H1 (cell line): Measurements from ENCODE around the gene MEF2C. TPM values are rescaled to one million over a fixed set of nuclear protein-coding genes. Genes with fewer than 3 reads are reported as not detected.

Source experiments
- CTCF ChIA-PET: fragments of 300-600 bp; sonication (Branson Sonifier 250); formaldehyde crosslinking; loops from one replicate; lab custom pipeline; 2021; ENCODE audit not compliant: partially characterized antibody; lab: Charles Lee
- POLR2A ChIA-PET: fragments of 300-600 bp; sonication (Branson Sonifier 250); formaldehyde crosslinking; loops from one replicate; lab custom pipeline; 2021; ENCODE audit warnings: inconsistent platforms; ENCODE audit not compliant: partially characterized antibody; lab: Charles Lee
- DNase-seq, 2 experiments: peaks; one replicate each; pipeline versions ENCODE4 v3.0.0 to v3.0.0-alpha.2; 2010 to 2022; ENCODE audit warnings: low spot score in 2 of 2, low read depth in 1 of 2, mixed read lengths in 1 of 2
- FAIRE-seq: peaks from 2 replicates; lab custom pipeline; 2011; peaks lifted over from hg19 to GRCh38; lab: Jason Lieb, UNC
- H2AFZ ChIP-seq: 2 replicates; pipeline ENCODE4 v1.8.1; 2012; ENCODE audit warnings: low read length, inconsistent platforms
- H2AK5ac ChIP-seq: 2 replicates; pipeline ENCODE4 v1.6.1; 2013; ENCODE audit warnings: low read depth, low read length
- H2BK120ac ChIP-seq: replicated peaks from 2 replicates; pipeline ENCODE3; 2013; ENCODE audit warnings: low read depth, low read length, inconsistent platforms
- H2BK12ac ChIP-seq: 2 replicates; pipeline ENCODE4 v1.6.1; 2013; ENCODE audit warnings: low read depth, low read length
- H2BK15ac ChIP-seq: 2 replicates; pipeline ENCODE4 v1.6.1; 2013; ENCODE audit warnings: low read length
- H2BK20ac ChIP-seq: 2 replicates; pipeline ENCODE4 v1.6.1; 2013; ENCODE audit warnings: low read length
- H2BK5ac ChIP-seq: 2 replicates; pipeline ENCODE4 v1.6.1; 2013; ENCODE audit warnings: low read depth, low read length
- H3K14ac ChIP-seq: 2 replicates; pipeline ENCODE4 v1.6.1; 2013; ENCODE audit warnings: inconsistent platforms; ENCODE audit not compliant: insufficient read length
- H3K18ac ChIP-seq: 2 replicates; pipeline ENCODE4 v1.6.1; 2013; ENCODE audit warnings: low read length; ENCODE audit errors: extremely low read depth
- H3K23ac ChIP-seq: 2 replicates; pipeline ENCODE4 v1.6.1; 2013; ENCODE audit warnings: inconsistent platforms; ENCODE audit not compliant: insufficient read length
- H3K23me2 ChIP-seq: 2 replicates; pipeline ENCODE4 v1.6.1; 2013; ENCODE audit warnings: low read depth, low read length
- H3K27ac ChIP-seq: 2 replicates; pipeline ENCODE4 v1.6.1; 2011; ENCODE audit warnings: low read depth, low read length, inconsistent platforms
- H3K27me3 ChIP-seq, 4 experiments: replicated peaks in 1 of 4; 1 replicate in 1 of 4; 2 replicates in 3 of 4; pipeline versions ENCODE4 v1.6.1 to v1.8.1; 2011 to 2013; ENCODE audit warnings: low read length in 3 of 4, mild to moderate bottlenecking in 3 of 4, inconsistent platforms in 2 of 4, mixed read lengths in 2 of 4, moderate library complexity in 1 of 4; ENCODE audit not compliant: control insufficient read depth in 3 of 4, insufficient read depth in 3 of 4; ENCODE audit errors: extremely low read depth in 1 of 4
- H3K36me3 ChIP-seq, 4 experiments: 2 replicates each; pipeline versions ENCODE4 v1.6.1 to v1.8.1; 2011 to 2013; ENCODE audit warnings: mild to moderate bottlenecking in 4 of 4, low read length in 3 of 4, moderate library complexity in 2 of 4, control low read depth in 1 of 4, inconsistent platforms in 1 of 4; ENCODE audit not compliant: insufficient read depth in 4 of 4, control insufficient read depth in 2 of 4
- H3K4ac ChIP-seq: replicated peaks from 2 replicates; pipeline ENCODE3; 2013; ENCODE audit warnings: low read length, low read depth, mixed read lengths, inconsistent platforms; ENCODE audit not compliant: insufficient read length
- H3K4me1 ChIP-seq, 4 experiments: replicated peaks in 1 of 4; 1 replicate in 1 of 4; 2 replicates in 3 of 4; pipeline versions ENCODE4 v1.6.1 to v1.8.1; 2011 to 2013; ENCODE audit warnings: low read length in 3 of 4, inconsistent platforms in 2 of 4, mixed read lengths in 1 of 4; ENCODE audit not compliant: insufficient read depth in 4 of 4, control insufficient read depth in 3 of 4
- H3K4me2 ChIP-seq, 2 experiments: 2 replicates each; pipeline versions ENCODE4 v1.6.1 to v1.8.1; 2011 to 2013; ENCODE audit warnings: low read depth in 2 of 2, low read length in 2 of 2, control low read depth in 1 of 2, inconsistent platforms in 1 of 2, mild to moderate bottlenecking in 1 of 2; ENCODE audit not compliant: insufficient read depth in 1 of 2
- H3K4me3 ChIP-seq, 4 experiments: fragments of 200-600, 300-600 bp in 1 of 4; sonication (generic), shearing (Covaris generic), sonication (Bioruptor Twin) in 1 of 4; 2 replicates each; pipeline versions ENCODE4 v1.5.1 to v1.8.1; 2011 to 2016; ENCODE audit warnings: low read length in 4 of 4, low read depth in 3 of 4, control low read depth in 2 of 4, inconsistent platforms in 2 of 4, mild to moderate bottlenecking in 2 of 4, mixed read lengths in 1 of 4, moderate library complexity in 1 of 4; ENCODE audit not compliant: insufficient read depth in 2 of 4; ENCODE audit errors: extremely low read depth in 1 of 4
- H3K56ac ChIP-seq: replicated peaks from 2 replicates; pipeline ENCODE3; 2013; ENCODE audit warnings: low read depth, mild to moderate bottlenecking, mixed read lengths, low read length, inconsistent platforms; ENCODE audit not compliant: insufficient read length
- H3K79me1 ChIP-seq: 2 replicates; pipeline ENCODE4 v1.6.1; 2013; ENCODE audit warnings: low read depth, low read length, control low read depth
- H3K79me2 ChIP-seq, 2 experiments: 2 replicates each; pipeline versions ENCODE4 v1.6.1 to v1.8.1; 2012 to 2013; ENCODE audit warnings: low read length in 2 of 2, mild to moderate bottlenecking in 2 of 2, inconsistent platforms in 1 of 2; ENCODE audit not compliant: insufficient read depth in 2 of 2, control insufficient read depth in 1 of 2
- H3K9ac ChIP-seq, 4 experiments: replicated peaks in 1 of 4; 1 replicate in 1 of 4; 2 replicates in 3 of 4; pipeline versions ENCODE4 v1.6.1 to v1.8.1; 2011 to 2013; ENCODE audit warnings: low read depth in 3 of 4, low read length in 3 of 4, control low read depth in 2 of 4, mild to moderate bottlenecking in 2 of 4, moderate library complexity in 2 of 4, inconsistent platforms in 1 of 4; ENCODE audit errors: extremely low read depth in 1 of 4
- H3K9me3 ChIP-seq, 2 experiments: 2 replicates each; pipeline versions ENCODE4 v1.6.1 to v1.8.1; 2012 to 2013; ENCODE audit warnings: mild to moderate bottlenecking in 2 of 2, moderate library complexity in 2 of 2, control low read depth in 1 of 2, inconsistent platforms in 1 of 2, low read depth in 1 of 2, low read length in 1 of 2, mixed read lengths in 1 of 2; ENCODE audit not compliant: insufficient read depth in 2 of 2
- H4K20me1 ChIP-seq, 2 experiments: replicated peaks in 1 of 2; 2 replicates each; pipeline versions ENCODE3 to v1.8.1; 2011 to 2013; ENCODE audit warnings: inconsistent platforms in 2 of 2, low read length in 2 of 2, mild to moderate bottlenecking in 1 of 2; ENCODE audit not compliant: insufficient read depth in 2 of 2, control insufficient read depth in 1 of 2
- H4K5ac ChIP-seq: 2 replicates; pipeline ENCODE4 v1.6.1; 2013; ENCODE audit warnings: low read length, low read depth, mixed read lengths, inconsistent platforms; ENCODE audit not compliant: insufficient read length
- H4K8ac ChIP-seq: 2 replicates; pipeline ENCODE4 v1.8.0; 2013; ENCODE audit warnings: mild to moderate bottlenecking, moderate library complexity, low read length, inconsistent platforms; ENCODE audit not compliant: insufficient read depth; ENCODE audit errors: extremely low read depth
- H4K91ac ChIP-seq: replicated peaks from 2 replicates; pipeline ENCODE3; 2013; ENCODE audit warnings: low read length, mixed read lengths, inconsistent platforms; ENCODE audit not compliant: insufficient read length
- ASH2L ChIP-seq: fragments of 200-600, 300-600 bp; sonication (generic); IDR thresholded peaks from one replicate; pipeline ENCODE4 v1.7.1; 2017; ENCODE audit warnings: low read length
- BACH1 ChIP-seq: IDR thresholded peaks from 2 replicates; pipeline ENCODE4 v1.6.1; 2012; ENCODE audit warnings: low read length, improper control_type of control experiment
- CREB1 ChIP-seq: IDR thresholded peaks from 2 replicates; pipeline ENCODE4 v1.6.1; 2012; ENCODE audit warnings: inconsistent platforms
- RBBP5 ChIP-seq: IDR thresholded peaks from 2 replicates; pipeline ENCODE4 v1.7.1; 2012; ENCODE audit warnings: low read depth, mild to moderate bottlenecking, inconsistent platforms, low read length, moderate library complexity, borderline replicate concordance
- SIN3A ChIP-seq, 2 experiments: IDR thresholded peaks in 1 of 2; conservative IDR thresholded peaks in 1 of 2; 2 replicates each; pipeline ENCODE4 v1.6.1; 2011 to 2012; ENCODE audit warnings: low read length in 2 of 2, improper control_type of control experiment in 1 of 2, low read depth in 1 of 2, mild to moderate bottlenecking in 1 of 2
- SP1 ChIP-seq: IDR thresholded peaks from 2 replicates; pipeline ENCODE4 v1.6.1; 2011; ENCODE audit warnings: low read depth, low read length
- SUZ12 ChIP-seq: fragments of 200-600 bp; sonication (generic); IDR thresholded peaks from 2 replicates; pipeline ENCODE4 v1.6.1; 2012; ENCODE audit warnings: mild to moderate bottlenecking, inconsistent platforms, low read length, moderate library complexity, mixed read lengths
- TAF1 ChIP-seq: IDR thresholded peaks from 2 replicates; pipeline ENCODE4 v1.6.1; 2011; ENCODE audit warnings: mild to moderate bottlenecking, low read depth, low read length
- YY1 ChIP-seq: IDR thresholded peaks from 2 replicates; pipeline ENCODE4 v1.6.1; 2011; ENCODE audit warnings: low read depth, mild to moderate bottlenecking, low read length
- WGBS, 2 experiments: shearing (Covaris generic) in 1 of 2; methylation state at CpG; one replicate each; pipeline versions ENCODE4 v1.1.6 to v1.1.7; 2013 to 2015; ENCODE audit warnings: low lambda C conversion rate in 2 of 2, mixed read lengths in 2 of 2, inconsistent platforms in 1 of 2, low coverage in 1 of 2, missing lambda C conversion rate in 1 of 2; ENCODE audit not compliant: insufficient replicate concordance in 2 of 2, insufficient coverage in 1 of 2, insufficient read length in 1 of 2; ENCODE audit errors: extremely low coverage in 1 of 2, missing lambda C conversion rate in 1 of 2; 5-methylcytosine and 5-hydroxymethylcytosine counted together
- polyA plus RNA-seq, 7 experiments: library from polyadenylated mRNA; depleted of rRNA in 3 of 7; stranded (reverse) in 5 of 7; unstranded in 2 of 7; fragments of >200 nt in 5 of 7; fragments of 200-250 nt in 2 of 7; gene quantifications; 1 replicate in 5 of 7; 2 replicates in 1 of 7; 4 replicates in 1 of 7; pipeline versions ENCODE4 v1.2.1 to v1.2.3, GENCODE V29; 2011 to 2013; ENCODE audit warnings: missing spikeins in 2 of 7, mixed read lengths in 2 of 7
- total RNA-seq: library from RNA; stranded (reverse); fragmentation: NEBNext Ultra II Directional; extraction: Animal tissue kit (Norgen Biotek cat#: 25700); gene quantifications from 2 replicates; pipeline ENCODE4 v1.2.1, GENCODE V29; 2021

Gene MEF2C
- total and polyA plus RNA-seq, 2 of the 8 experiments (the other 6 are each of a cell fraction or from before 2014, with no cell fraction given): 0.59 to 0.99 TPM

- H4K20me1 ChIP-seq: peaks cover 0 to 12% of the 10 kb centered on the region in 2 experiments
- H3K27ac ChIP-seq: no peak overlapping the region
- ChIA-PET CTCF (interaction anchor here (0.9 to 1.8 kb wide), 6 partner anchors 9 to 901 kb away, joined by 3 to 18 read pairs (median 7); no protein-coding TSS in a partner anchor), POLR2A (interaction anchor here (1.0 to 1.6 kb wide), 5 partner anchors 8 to 24 kb away, joined by 3 to 5 read pairs (median 4); no protein-coding TSS in a partner anchor)
- H3K23ac ChIP-seq: no peak overlapping the region
- peak overlapping the region; percentile 40; the same call in 1 of the 2 replicates for H2BK20ac ChIP-seq
- no peak overlapping the region for H2BK15ac ChIP-seq
- no peak overlapping the region; the same call in 1 of the 2 replicates for H2BK5ac ChIP-seq
- peak; percentile 94 for FAIRE-seq
- peak overlapping the region; percentile 65 to 98 for H3K4me2 ChIP-seq
- H3K27me3 ChIP-seq: peaks cover 40 to 84% (median 63%) of the 10 kb centered on the region in 4 experiments
- peaks cover 17 to 38% (median 22%) of the 10 kb centered on the region in 4 experiments for H3K4me1 ChIP-seq
- no peak overlapping the region for H2AFZ ChIP-seq
- H3K4me3 ChIP-seq: peak overlapping the region; percentile 8 to 52 (median 32); a peak in 7 of 8 replicates
- no peaks in the 10 kb centered on the region for H3K79me1 ChIP-seq
- no peak overlapping the region for H3K56ac ChIP-seq
- WGBS, 2 experiments: 2% methylated on average over 25 of the region's 25 CpGs; no CpG with 5 or more reads in 1 of the 2 experiments
- no peak overlapping the region; the same call in 1 of the 2 replicates for H2BK12ac ChIP-seq
- H3K23me2 ChIP-seq: peaks cover 22% of the 10 kb centered on the region
- 0 out of 2 replicates have a peak, but pooled peaks have one; percentile 40 for TF ChIP-seq BACH1
- TF ChIP-seq SUZ12: 0 out of 2 replicates have a peak, but pooled peaks have one; percentile 7
- TF ChIP-seq YY1: peak; percentile 9; the same call in 1 of the 2 replicates
- no peak for TF ChIP-seq ASH2L
- TF ChIP-seq SP1: peak; percentile 50
- TF ChIP-seq RBBP5: 0 out of 2 replicates have a peak, but pooled peaks have one; percentile 25
- no peak for TF ChIP-seq TAF1
- no peak for TF ChIP-seq CREB1
- peak in 1 of 2 experiments; percentile 35; a peak in 1 of 4 replicates for TF ChIP-seq SIN3A (conservative IDR thresholded peaks at IDR 0.05 in 1 of 2, IDR thresholded peaks at IDR 0.05 in 1 of 2; ENCODE audit: low read depth in 1 of 2, low read length in 2 of 2)
- DNase-seq: peak in 1 of 2 experiments; percentile 72
- no peak overlapping the region for H4K91ac ChIP-seq
- H3K4ac ChIP-seq: no peak overlapping the region
- no peak overlapping the region; the same call in 1 of the 2 replicates for H2AK5ac ChIP-seq
- no peaks in the 10 kb centered on the region for H3K36me3 ChIP-seq
- no peak overlapping the region for H4K8ac ChIP-seq
- no peak overlapping the region for H3K9ac ChIP-seq
- no peak overlapping the region for H2BK120ac ChIP-seq
- H3K9me3 ChIP-seq: no peaks in the 10 kb centered on the region
- no peak overlapping the region for H3K14ac ChIP-seq
- no peaks in the 10 kb centered on the region for H3K79me2 ChIP-seq
- no peak overlapping the region for H4K5ac ChIP-seq
- H3K18ac ChIP-seq: peak overlapping the region; percentile 79; the same call in 1 of the 2 replicates
Measured at GRCh38 chr5:88671505-88672499, 211.2 kb downstream of the MEF2C start.
